HepG2 (cell line): Measurements from ENCODE around the gene PPEF2. TPM values are rescaled to one million over a fixed set of nuclear protein-coding genes. Genes with fewer than 3 reads are reported as not detected.

Source experiments
- ATAC-seq: fragments of 200-7000 bp; cut with Tn5 transposase; 3 replicates; pipeline ENCODE4 v1.9.1; 2020; ENCODE audit warnings: mild to moderate bottlenecking, moderate library complexity
- BruUV-seq: library from RNA; stranded (reverse); fragments of 400-500 nt; replicated peaks from 2 replicates; lab custom pipeline; 2021; lab: Mats Ljungman, UMichigan
- CTCF ChIA-PET: fragments of 300-600 bp; formaldehyde crosslinking; extraction: SDS; loops from one replicate; lab custom pipeline; 2021; ENCODE audit warnings: low total read pairs, inconsistent platforms, low intra/inter-chr PET ratio; lab: Yijun Ruan, JAX
- POLR2A ChIA-PET: fragments of 350-600 bp; sonication (Branson Sonifier 250); formaldehyde crosslinking; loops from one replicate; lab custom pipeline; 2020; ENCODE audit warnings: antibody characterized with exemption, inconsistent platforms; lab: Yijun Ruan, JAX
- DNase-seq: peaks from one replicate; pipeline ENCODE4 v3.0.0-alpha.2; 2015; ENCODE audit warnings: low spot score
- FAIRE-seq: peaks from 3 replicates; lab custom pipeline; 2011; peaks lifted over from hg19 to GRCh38; lab: Jason Lieb, UNC
- H2AFZ ChIP-seq: one replicate; pipeline ENCODE4 v1.6.1; 2011; ENCODE audit warnings: low read length, inconsistent platforms
- H3K27ac ChIP-seq: fragments of 300-600 bp; 3 replicates; pipeline ENCODE4 v1.8.0; 2011; ENCODE audit warnings: mixed run types, mild to moderate bottlenecking, mixed read lengths, low read length, inconsistent platforms; ENCODE audit not compliant: insufficient read depth; ENCODE audit errors: extremely low read length
- H3K27me3 ChIP-seq, 2 experiments: fragments of 200-600 bp in 1 of 2; 2 replicates in 1 of 2; 3 replicates in 1 of 2; pipeline versions ENCODE4 v1.6.0 to v1.8.0; 2011; ENCODE audit warnings: low read length in 2 of 2, mild to moderate bottlenecking in 2 of 2, moderate library complexity in 2 of 2, inconsistent platforms in 1 of 2; ENCODE audit not compliant: insufficient read depth in 2 of 2, control insufficient read depth in 1 of 2
- H3K36me3 ChIP-seq, 2 experiments: fragments of 200-600 bp in 1 of 2; replicated peaks in 1 of 2; 2 replicates in 1 of 2; 3 replicates in 1 of 2; pipeline versions ENCODE4 v1.5.1 to v1.8.0; 2011; ENCODE audit warnings: low read length in 2 of 2, inconsistent platforms in 1 of 2; ENCODE audit not compliant: insufficient read depth in 2 of 2, control insufficient read depth in 1 of 2
- H3K4me1 ChIP-seq: 2 replicates; pipeline ENCODE4 v1.5.1; 2012; ENCODE audit warnings: low read length, inconsistent platforms; ENCODE audit not compliant: insufficient read depth
- H3K4me2 ChIP-seq: 2 replicates; pipeline ENCODE4 v1.6.0; 2011; ENCODE audit warnings: low read depth, low read length, inconsistent platforms
- H3K4me3 ChIP-seq, 3 experiments: fragments of 200-600 bp in 1 of 3; sonication (generic), shearing (Covaris generic) in 1 of 3; replicated peaks in 1 of 3; 2 replicates each; pipeline ENCODE4 v1.5.1; 2011 to 2016; ENCODE audit warnings: low read length in 3 of 3, inconsistent platforms in 2 of 3, low read depth in 2 of 3, mild to moderate bottlenecking in 2 of 3, control low read depth in 1 of 3, mixed read lengths in 1 of 3; ENCODE audit not compliant: insufficient read depth in 1 of 3
- H3K79me2 ChIP-seq: one replicate; pipeline ENCODE4 v1.6.1; 2011; ENCODE audit warnings: low read length, inconsistent platforms; ENCODE audit not compliant: insufficient read depth
- H3K9ac ChIP-seq: 2 replicates; pipeline ENCODE4 v1.6.0; 2011; ENCODE audit warnings: mild to moderate bottlenecking, low read depth, low read length, inconsistent platforms; ENCODE audit not compliant: insufficient read depth
- H3K9me3 ChIP-seq: 2 replicates; pipeline ENCODE4 v1.5.1; 2012; ENCODE audit warnings: mild to moderate bottlenecking, low read length
- H4K20me1 ChIP-seq: 2 replicates; pipeline ENCODE4 v1.6.0; 2011; ENCODE audit warnings: inconsistent platforms, mild to moderate bottlenecking, low read length, moderate library complexity; ENCODE audit not compliant: insufficient read depth
- BCL6 ChIP-seq: IDR thresholded peaks from 2 replicates; pipeline ENCODE4 v1.6.1; 2016; ENCODE audit warnings: missing genetic modification reagents, missing compliant biosample characterization
- SKI ChIP-seq: fragments of 450-650 bp; IDR thresholded peaks from one replicate; pipeline ENCODE4 v1.6.1; 2018; ENCODE audit warnings: mild to moderate bottlenecking; ENCODE audit not compliant: partially characterized antibody
- WGBS: methylation state at CpG from one replicate; pipeline ENCODE4 v1.1.6; 2017; ENCODE audit warnings: low lambda C conversion rate; 5-methylcytosine and 5-hydroxymethylcytosine counted together
- in situ Hi-C: cut with HindIII; loops from 2 replicates; pipeline ENCODE4 v1.10.0; 2017; ENCODE audit warnings: low pct_unique_long_range_greater_than_20kb; ENCODE audit not compliant: extremely low pct_ligation_motif_present
- intact Hi-C: fragments of 100-400 bp; cut with micrococcal nuclease; formaldehyde crosslinking; loops from one replicate; pipeline ENCODE4 v1.10.0; 2022; ENCODE audit not compliant: unreplicated experiment
- polyA plus RNA-seq, 8 experiments: library from polyadenylated mRNA; depleted of rRNA in 3 of 8; stranded (reverse) in 7 of 8; unstranded in 1 of 8; fragments of >200 nt; fragmentation: Illumina TruSeq in 4 of 8; extraction: Trizol in 4 of 8; gene quantifications; 2 replicates each; pipeline versions ENCODE4 v1.2.1 to v1.2.3, GENCODE V29; 2011 to 2016; ENCODE audit warnings: low read depth in 4 of 8, missing spikeins in 1 of 8, mixed read lengths in 1 of 8; ENCODE audit not compliant: insufficient read depth in 1 of 8
- total RNA-seq, 5 experiments: library from RNA; depleted of rRNA; stranded (reverse); fragments of >200 nt; fragmentation: Illumina TruSeq; extraction: Trizol; gene quantifications; 2 replicates each; pipeline ENCODE4 v1.2.3, GENCODE V29; 2016; ENCODE audit warnings: low read depth in 1 of 5
- TF ChIP-seq, protein P1 (sequence below): sonication (generic); formaldehyde crosslinking; IDR thresholded peaks from 2 replicates; pipeline ENCODE4 v1.5.0; 2020; ENCODE audit warnings: mild to moderate bottlenecking, missing genetic modification reagents, moderate library complexity
- TF ChIP-seq, protein P2 (sequence below): sonication (generic); formaldehyde crosslinking; IDR thresholded peaks from 2 replicates; pipeline ENCODE4 v1.5.1; 2020; ENCODE audit warnings: missing genetic modification reagents, mild to moderate bottlenecking, borderline replicate concordance

Gene PPEF2
- total and polyA plus RNA-seq, 2 of the 13 experiments (the other 11 are each of a cell fraction or from before 2014, with no cell fraction given) = 0.01 TPM; not detected in 1

DNA sequence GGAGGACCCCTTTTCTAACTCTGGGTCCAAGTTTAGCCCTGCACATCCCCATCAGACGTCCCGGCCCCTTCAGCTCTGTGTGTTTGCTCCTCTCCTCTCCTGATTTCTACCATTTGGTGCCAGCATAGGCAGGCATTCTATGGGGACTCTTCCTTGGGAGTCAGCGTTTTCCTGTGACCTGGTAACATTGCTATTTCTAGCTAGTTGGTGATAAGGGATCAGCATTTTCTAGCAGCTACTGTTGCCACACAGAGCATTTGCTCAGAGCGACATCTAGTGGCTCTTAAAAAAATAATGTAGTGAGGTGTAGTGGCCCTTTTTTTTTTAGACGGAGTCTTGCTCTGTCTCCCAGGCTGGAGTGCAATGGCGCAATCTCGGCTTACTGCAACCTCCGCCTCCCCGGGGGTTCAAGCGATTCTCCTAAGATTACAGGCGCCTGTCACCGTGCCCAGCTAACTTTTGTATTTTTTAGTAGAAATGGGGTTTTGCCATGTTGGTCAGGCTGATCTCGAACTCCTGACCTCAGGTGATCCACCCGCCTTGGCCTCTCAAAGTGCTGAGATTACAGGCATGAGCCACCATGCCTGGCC, 54.0 kb downstream of the PPEF2 start (continued):
- TF ChIP-seq, protein P1, sequence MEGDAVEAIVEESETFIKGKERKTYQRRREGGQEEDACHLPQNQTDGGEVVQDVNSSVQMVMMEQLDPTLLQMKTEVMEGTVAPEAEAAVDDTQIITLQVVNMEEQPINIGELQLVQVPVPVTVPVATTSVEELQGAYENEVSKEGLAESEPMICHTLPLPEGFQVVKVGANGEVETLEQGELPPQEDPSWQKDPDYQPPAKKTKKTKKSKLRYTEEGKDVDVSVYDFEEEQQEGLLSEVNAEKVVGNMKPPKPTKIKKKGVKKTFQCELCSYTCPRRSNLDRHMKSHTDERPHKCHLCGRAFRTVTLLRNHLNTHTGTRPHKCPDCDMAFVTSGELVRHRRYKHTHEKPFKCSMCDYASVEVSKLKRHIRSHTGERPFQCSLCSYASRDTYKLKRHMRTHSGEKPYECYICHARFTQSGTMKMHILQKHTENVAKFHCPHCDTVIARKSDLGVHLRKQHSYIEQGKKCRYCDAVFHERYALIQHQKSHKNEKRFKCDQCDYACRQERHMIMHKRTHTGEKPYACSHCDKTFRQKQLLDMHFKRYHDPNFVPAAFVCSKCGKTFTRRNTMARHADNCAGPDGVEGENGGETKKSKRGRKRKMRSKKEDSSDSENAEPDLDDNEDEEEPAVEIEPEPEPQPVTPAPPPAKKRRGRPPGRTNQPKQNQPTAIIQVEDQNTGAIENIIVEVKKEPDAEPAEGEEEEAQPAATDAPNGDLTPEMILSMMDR (CRISPR knock-in tag) = peak; percentile 85
- peak; percentile 56; the same call in 1 of the 2 replicates for TF ChIP-seq BCL6

DNA sequence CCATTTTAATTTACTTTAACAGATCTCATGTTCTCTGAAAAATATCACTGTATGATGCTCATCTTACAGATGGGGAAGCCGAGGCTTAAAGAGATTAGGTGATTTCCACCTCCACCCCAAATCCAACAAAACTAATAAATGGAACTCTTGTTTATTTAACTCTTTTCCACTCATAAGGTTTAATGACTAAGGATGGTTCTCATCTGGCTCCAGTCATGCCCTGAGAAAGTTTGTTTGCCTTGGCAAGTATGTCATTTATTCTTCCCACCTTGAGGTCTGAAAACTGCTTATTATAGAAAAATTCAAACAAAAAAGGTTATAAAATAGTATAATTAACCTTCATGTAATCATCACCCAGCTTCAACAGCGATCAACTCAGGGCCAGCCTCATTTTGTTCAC, 56.3 kb downstream of the PPEF2 start:
- CTCF ChIA-PET = no interaction called here
- Histone ChIP-seq H3K4me1 (peaks cover 67% of the 10 kb centered on the region), H3K79me2 (no peaks in the 10 kb centered on the region), H2AFZ (no peak overlapping the region), H3K27me3 (no peaks in the 10 kb centered on the region), H3K9ac (no peak overlapping the region), H4K20me1 (no peaks in the 10 kb centered on the region), H3K4me3 (no peak overlapping the region), H3K4me2 (no peak overlapping the region), H3K27ac (no peak overlapping the region), H3K9me3 (no peaks in the 10 kb centered on the region), H3K36me3 (no peaks in the 10 kb centered on the region)
- DNase-seq (no peak), ATAC-seq (no peak), FAIRE-seq (no peak)
- TF ChIP-seq, protein P2, sequence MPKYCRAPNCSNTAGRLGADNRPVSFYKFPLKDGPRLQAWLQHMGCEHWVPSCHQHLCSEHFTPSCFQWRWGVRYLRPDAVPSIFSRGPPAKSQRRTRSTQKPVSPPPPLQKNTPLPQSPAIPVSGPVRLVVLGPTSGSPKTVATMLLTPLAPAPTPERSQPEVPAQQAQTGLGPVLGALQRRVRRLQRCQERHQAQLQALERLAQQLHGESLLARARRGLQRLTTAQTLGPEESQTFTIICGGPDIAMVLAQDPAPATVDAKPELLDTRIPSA (CRISPR knock-in tag) = no peak
- TF ChIP-seq SKI = no peak
- in situ Hi-C loops = no loop called here
- 81% methylated on average over 2 of the region's 2 CpGs for WGBS
- intact Hi-C loops = loop anchor here (5.0 kb wide), 1 partner anchor 124 kb away; the partner anchor contains the start of gene USO1
- no TSS peak for BruUV-seq
- POLR2A ChIA-PET = no interaction called here
